ENCODE data around the gene CLNS1A. TPM values are rescaled to one million over a fixed set of nuclear protein-coding genes. Genes with fewer than 3 reads are reported as not detected.
"Not testable (repeated sequence)": the region's sequence is repeated elsewhere in the genome, so short reads cannot be mapped to it uniquely, and the experiment has no call there.

CLNS1A gene
- total RNA-seq, 1 donor: 135 TPM

GRCh38 chr11:77590194-77590782, 47.3 kb downstream of the CLNS1A start:
- Histone ChIP-seq H3K4me3 (ENCODE audit: low read length) (peak overlapping the region; percentile 47), H3K4me1 (ENCODE audit: insufficient read depth, low read length) (peaks cover 14% of the 10 kb centered on the region), H3K9me3 (ENCODE audit: low read depth, low read length) (no peaks in the 10 kb centered on the region), H3K27me3 (ENCODE audit: insufficient read depth, low read length) (no peaks in the 10 kb centered on the region)

GRCh38 chr11:77589521-77590193, 47.9 kb downstream of the CLNS1A start, which contains the start of gene AQP11:
TSS of gene AQP11 (plus strand) at chr11:77589953. CDS start at chr11:77589993, 40 bp downstream.
- Histone ChIP-seq H3K27me3 (ENCODE audit: insufficient read depth, low read length) (no peaks in the 10 kb centered on the region), H3K4me3 (ENCODE audit: low read length) (peak within 1 kb of the TSS; percentile 47), H3K4me1 (ENCODE audit: insufficient read depth, low read length) (peaks cover 14% of the 10 kb centered on the region), H3K9me3 (ENCODE audit: low read depth, low read length) (no peaks in the 10 kb centered on the region)

- H3K9me3 ChIP-seq (ENCODE audit: low read depth, low read length): no peaks in the 10 kb centered on the region
- peak overlapping the region; percentile 47 for H3K4me3 ChIP-seq (ENCODE audit: low read length)
- peaks cover 14% of the 10 kb centered on the region for H3K4me1 ChIP-seq (ENCODE audit: insufficient read depth, low read length)
- H3K27me3 ChIP-seq (ENCODE audit: insufficient read depth, low read length): no peaks in the 10 kb centered on the region
Observed at GRCh38 chr11:77589181-77589520, 48.4 kb downstream of the CLNS1A start.

GRCh38 chr11:77580712-77581337, 56.8 kb downstream of the CLNS1A start:
- H3K4me1 ChIP-seq (ENCODE audit: insufficient read depth, low read length): no peaks in the 10 kb centered on the region
- H3K27me3 ChIP-seq (ENCODE audit: insufficient read depth, low read length): no peaks in the 10 kb centered on the region
- H3K9me3 ChIP-seq (ENCODE audit: low read depth, low read length): peaks cover 13% of the 10 kb centered on the region
- H3K4me3 ChIP-seq (ENCODE audit: low read length): no peak overlapping the region

- not testable (repeated sequence) for H3K4me1 ChIP-seq (ENCODE audit: insufficient read depth, low read length); H3K9me3 ChIP-seq (ENCODE audit: low read depth, low read length); H3K27me3 ChIP-seq (ENCODE audit: insufficient read depth, low read length); H3K4me3 ChIP-seq (ENCODE audit: low read length)
Observed at GRCh38 chr11:77575428-77575827, 62.2 kb downstream of the CLNS1A start.

GRCh38 chr11:77570896-77571295, 66.7 kb downstream of the CLNS1A start:
- not testable (repeated sequence) for H3K4me3 ChIP-seq (ENCODE audit: low read length); H3K9me3 ChIP-seq (ENCODE audit: low read depth, low read length); H3K4me1 ChIP-seq (ENCODE audit: insufficient read depth, low read length); H3K27me3 ChIP-seq (ENCODE audit: insufficient read depth, low read length)

- H3K4me1 ChIP-seq (ENCODE audit: insufficient read depth, low read length): no peaks in the 10 kb centered on the region
- no peaks in the 10 kb centered on the region for H3K9me3 ChIP-seq (ENCODE audit: low read depth, low read length)
- H3K4me3 ChIP-seq (ENCODE audit: low read length): no peak overlapping the region
- H3K27me3 ChIP-seq (ENCODE audit: insufficient read depth, low read length): no peaks in the 10 kb centered on the region
Observed at GRCh38 chr11:77569676-77570070, 67.9 kb downstream of the CLNS1A start.

- Histone ChIP-seq H3K4me3 (ENCODE audit: low read length) (no peak overlapping the region), H3K4me1 (ENCODE audit: insufficient read depth, low read length) (no peaks in the 10 kb centered on the region), H3K27me3 (ENCODE audit: insufficient read depth, low read length) (no peaks in the 10 kb centered on the region), H3K9me3 (ENCODE audit: low read depth, low read length) (no peaks in the 10 kb centered on the region)
Observed at GRCh38 chr11:77568916-77569675, 68.5 kb downstream of the CLNS1A start.

GRCh38 chr11:77568306-77568705, 69.3 kb downstream of the CLNS1A start:
- no peaks in the 10 kb centered on the region for H3K9me3 ChIP-seq (ENCODE audit: low read depth, low read length)
- H3K27me3 ChIP-seq (ENCODE audit: insufficient read depth, low read length): no peaks in the 10 kb centered on the region
- no peak overlapping the region for H3K4me3 ChIP-seq (ENCODE audit: low read length)
- H3K4me1 ChIP-seq (ENCODE audit: insufficient read depth, low read length): no peaks in the 10 kb centered on the region

Other genes starting within 250 kb of the CLNS1A start
- 29.2 TPM for gene PAK1, start 163.7 kb downstream of the CLNS1A start, total RNA-seq
- gene AQP11, start 47.8 kb downstream of the CLNS1A start, total RNA-seq: 0.10 TPM
- 136 TPM for gene RSF1, start 182.9 kb upstream of the CLNS1A start, total RNA-seq
- 2.8 TPM for gene AAMDC, start 183.3 kb upstream of the CLNS1A start, total RNA-seq

Measured in mononuclear cell (primary cell).